Measurements from ENCODE around the gene MMS19.
"Not testable (repeated sequence)": the region's sequence is repeated elsewhere in the genome, so short reads cannot be mapped to it uniquely, and the experiment has no call there.

The MMS19 gene

DNA sequence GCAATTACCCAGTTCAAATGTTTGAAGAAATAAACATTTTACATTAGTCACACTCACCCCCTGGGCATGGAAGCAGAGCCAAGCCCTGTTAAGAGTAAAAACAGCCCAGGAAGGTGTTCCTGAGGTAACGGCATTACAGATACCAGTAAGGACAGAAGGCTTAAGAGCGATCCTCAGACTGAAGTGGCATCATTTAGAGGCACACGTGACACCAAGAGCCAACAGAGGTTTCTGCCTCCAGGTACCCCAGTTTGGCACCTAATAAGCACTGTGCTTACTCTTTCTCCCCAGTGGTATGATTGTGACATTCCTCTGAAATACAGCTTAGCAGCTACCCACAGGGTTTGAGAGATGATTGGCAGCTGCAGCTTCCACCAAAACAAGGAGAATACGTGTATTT is 17.2 kb downstream of the MMS19 start:
- Histone ChIP-seq H3K4me1 (ENCODE audit: control insufficient read depth, insufficient read depth, low read length) (peaks cover 24% of the 10 kb centered on the region), H3K27me3 (ENCODE audit: control insufficient read depth, insufficient read depth, low read length) (no peaks in the 10 kb centered on the region), H3K9me3 (ENCODE audit: control insufficient read depth, insufficient read depth, low read depth, low read length) (no peaks in the 10 kb centered on the region), H3K36me3 (ENCODE audit: control insufficient read depth, insufficient read depth, low read length) (peaks cover 65% of the 10 kb centered on the region), H3K9ac (ENCODE audit: low read length) (no peak overlapping the region), H3K27ac (ENCODE audit: low read depth, low read length) (peak overlapping the region; percentile 46; the same call in 1 of the 2 replicates), H3K4me3 (ENCODE audit: low read depth, low read length) (no peak overlapping the region)

DNA sequence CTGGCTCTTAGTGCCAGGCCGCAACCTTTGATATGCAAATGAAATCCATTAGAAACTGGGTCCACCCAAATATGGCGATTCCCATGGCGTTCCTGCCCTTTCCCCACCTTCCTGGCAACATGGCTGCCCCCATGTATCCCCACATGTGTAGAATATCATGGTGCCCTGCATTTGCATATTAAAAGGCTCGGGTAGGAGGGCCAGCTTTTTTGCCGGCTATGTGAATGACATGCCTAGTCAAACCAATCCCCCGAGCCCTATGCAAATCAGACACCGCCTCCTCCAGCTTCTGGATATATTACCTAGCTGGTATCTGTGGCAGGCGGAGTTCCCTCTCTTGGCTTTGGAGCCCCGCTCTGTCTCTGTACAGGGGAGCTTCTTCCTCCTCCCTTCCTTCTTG is 18.3 kb downstream of the MMS19 start:
- Histone ChIP-seq H3K4me3 (ENCODE audit: low read depth, low read length) (0 out of 2 replicates have a peak overlapping the region, but pooled peaks have one; percentile 17), H3K9ac (ENCODE audit: low read length) (no peak overlapping the region), H3K36me3 (ENCODE audit: control insufficient read depth, insufficient read depth, low read length) (peaks cover 67% of the 10 kb centered on the region)

DNA sequence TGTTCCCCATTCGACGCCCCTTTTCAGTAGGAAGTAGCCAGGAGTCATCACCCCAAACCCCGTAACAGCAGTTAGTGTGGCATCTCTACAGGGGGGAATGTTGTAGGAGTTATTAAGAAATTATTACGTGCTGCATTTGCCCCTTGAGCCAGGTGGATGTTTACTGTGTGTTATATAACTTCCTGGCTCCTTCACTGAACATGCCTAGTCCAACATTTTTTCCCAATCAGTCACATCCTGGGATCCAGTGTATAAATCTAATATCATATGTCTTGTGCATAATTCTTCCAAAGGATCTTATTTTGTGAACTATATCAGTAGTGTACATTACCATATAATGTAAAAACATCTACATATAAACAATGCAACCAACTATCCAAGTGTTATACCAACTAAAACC is 18.8 kb downstream of the MMS19 start:
- Histone ChIP-seq H3K4me3 (ENCODE audit: low read depth, low read length) (peak overlapping the region; percentile 17; the same call in 1 of the 2 replicates), H3K4me1 (ENCODE audit: control insufficient read depth, insufficient read depth, low read length) (peaks cover 24% of the 10 kb centered on the region), H3K36me3 (ENCODE audit: control insufficient read depth, insufficient read depth, low read length) (peaks cover 70% of the 10 kb centered on the region), H3K9ac (ENCODE audit: low read length) (peak overlapping the region; percentile 17), H3K27ac (ENCODE audit: low read depth, low read length) (peak overlapping the region; percentile 75)
- not testable (repeated sequence) for H3K9me3 ChIP-seq (ENCODE audit: control insufficient read depth, insufficient read depth, low read depth, low read length); H3K27me3 ChIP-seq (ENCODE audit: control insufficient read depth, insufficient read depth, low read length)

More for the DNA sequence above, 18.3 kb downstream of the MMS19 start:
- H3K4me1 ChIP-seq (ENCODE audit: control insufficient read depth, insufficient read depth, low read length): peaks cover 24% of the 10 kb centered on the region
- no peaks in the 10 kb centered on the region for H3K27me3 ChIP-seq (ENCODE audit: control insufficient read depth, insufficient read depth, low read length)
- H3K27ac ChIP-seq (ENCODE audit: low read depth, low read length): peak overlapping the region; percentile 75; the same call in 1 of the 2 replicates
- H3K9me3 ChIP-seq (ENCODE audit: control insufficient read depth, insufficient read depth, low read depth, low read length): no peaks in the 10 kb centered on the region

DNA sequence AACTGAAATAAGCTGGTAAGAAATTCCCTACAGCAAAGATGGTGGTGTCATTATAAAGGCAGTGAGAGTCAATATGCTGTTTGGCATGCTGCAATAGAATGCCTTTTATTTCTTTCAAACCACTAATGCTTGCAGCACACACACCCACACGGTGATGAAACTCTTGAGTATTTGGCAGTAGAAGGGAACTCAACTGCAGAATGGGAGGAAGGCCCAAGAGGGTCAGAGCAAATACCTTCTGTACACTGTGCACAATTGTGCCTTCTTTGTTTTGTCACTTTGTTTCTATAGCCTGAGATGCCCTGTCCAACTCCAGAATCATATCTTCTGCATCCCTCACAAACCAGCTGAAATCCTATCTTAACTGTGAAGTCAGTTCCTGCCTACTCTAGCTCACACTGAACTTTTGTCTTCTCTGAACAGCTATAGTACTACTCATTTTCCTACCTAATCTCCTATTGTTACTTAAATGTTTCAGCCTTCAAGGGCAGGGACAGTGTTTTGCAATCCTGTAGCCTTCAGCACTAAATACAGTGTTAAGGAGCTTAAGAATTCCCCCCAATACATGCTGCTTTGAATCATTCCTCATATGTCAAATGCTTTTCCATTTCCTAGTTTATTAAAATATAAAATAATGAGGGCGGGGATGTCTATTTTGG is 22.2 kb downstream of the MMS19 start:
- no peaks in the 10 kb centered on the region for H3K9me3 ChIP-seq (ENCODE audit: control insufficient read depth, insufficient read depth, low read depth, low read length)
- H3K27ac ChIP-seq (ENCODE audit: low read depth, low read length): no peak overlapping the region
- peaks cover 77% of the 10 kb centered on the region for H3K36me3 ChIP-seq (ENCODE audit: control insufficient read depth, insufficient read depth, low read length)
- no peaks in the 10 kb centered on the region for H3K27me3 ChIP-seq (ENCODE audit: control insufficient read depth, insufficient read depth, low read length)
- H3K4me1 ChIP-seq (ENCODE audit: control insufficient read depth, insufficient read depth, low read length): peaks cover 18% of the 10 kb centered on the region
- no peak overlapping the region for H3K9ac ChIP-seq (ENCODE audit: low read length)
- no peak overlapping the region for H3K4me3 ChIP-seq (ENCODE audit: low read depth, low read length)

DNA sequence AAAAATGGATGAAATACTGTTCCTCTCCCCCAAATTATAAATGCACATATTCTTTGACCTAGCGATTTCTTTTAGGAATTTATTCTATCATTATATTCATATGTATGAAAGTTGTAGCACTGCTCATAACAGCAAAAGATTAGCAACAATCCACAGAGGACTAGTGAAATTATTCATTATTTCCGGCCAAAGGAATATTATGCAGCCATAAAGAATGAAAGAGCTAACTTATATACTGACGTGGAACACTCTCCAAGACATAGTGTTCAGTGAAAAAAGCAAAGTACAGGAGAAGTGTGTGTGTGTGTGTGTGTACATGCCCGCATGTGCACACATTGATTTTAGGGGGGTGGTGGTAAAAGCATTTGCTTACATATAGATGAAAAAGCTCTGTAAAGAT is 23.3 kb downstream of the MMS19 start:
- Histone ChIP-seq H3K27ac (ENCODE audit: low read depth, low read length) (no peak overlapping the region), H3K9ac (ENCODE audit: low read length) (no peak overlapping the region), H3K4me1 (ENCODE audit: control insufficient read depth, insufficient read depth, low read length) (peaks cover 9% of the 10 kb centered on the region), H3K9me3 (ENCODE audit: control insufficient read depth, insufficient read depth, low read depth, low read length) (no peaks in the 10 kb centered on the region), H3K4me3 (ENCODE audit: low read depth, low read length) (no peak overlapping the region), H3K27me3 (ENCODE audit: control insufficient read depth, insufficient read depth, low read length) (no peaks in the 10 kb centered on the region), H3K36me3 (ENCODE audit: control insufficient read depth, insufficient read depth, low read length) (peaks cover 82% of the 10 kb centered on the region)

DNA sequence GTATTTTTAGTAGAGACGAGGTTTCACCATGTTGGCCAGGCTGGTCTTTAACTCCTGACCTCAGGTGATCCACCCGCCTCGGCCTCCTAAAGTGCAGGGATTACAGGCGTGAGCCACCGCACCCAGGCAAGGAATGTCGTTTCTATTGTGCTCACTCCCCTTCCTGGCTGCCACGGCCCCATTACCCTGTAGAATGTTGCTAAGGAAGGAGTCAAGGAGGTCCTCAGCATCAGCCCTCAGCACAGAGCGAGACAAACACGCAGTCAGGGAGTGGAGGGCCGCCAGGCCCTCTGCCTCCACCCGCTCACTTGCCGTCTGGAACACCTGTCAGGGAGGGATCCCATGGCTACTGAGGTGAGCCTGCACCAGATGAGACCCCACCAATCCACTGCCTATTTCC is 29.4 kb downstream of the MMS19 start:
- peaks cover 87% of the 10 kb centered on the region for H3K36me3 ChIP-seq (ENCODE audit: control insufficient read depth, insufficient read depth, low read length)
- H3K4me1 ChIP-seq (ENCODE audit: control insufficient read depth, insufficient read depth, low read length); H3K9ac ChIP-seq (ENCODE audit: low read length); H3K4me3 ChIP-seq (ENCODE audit: low read depth, low read length); H3K27me3 ChIP-seq (ENCODE audit: control insufficient read depth, insufficient read depth, low read length); H3K27ac ChIP-seq (ENCODE audit: low read depth, low read length); H3K9me3 ChIP-seq (ENCODE audit: control insufficient read depth, insufficient read depth, low read depth, low read length): not testable (repeated sequence)

DNA sequence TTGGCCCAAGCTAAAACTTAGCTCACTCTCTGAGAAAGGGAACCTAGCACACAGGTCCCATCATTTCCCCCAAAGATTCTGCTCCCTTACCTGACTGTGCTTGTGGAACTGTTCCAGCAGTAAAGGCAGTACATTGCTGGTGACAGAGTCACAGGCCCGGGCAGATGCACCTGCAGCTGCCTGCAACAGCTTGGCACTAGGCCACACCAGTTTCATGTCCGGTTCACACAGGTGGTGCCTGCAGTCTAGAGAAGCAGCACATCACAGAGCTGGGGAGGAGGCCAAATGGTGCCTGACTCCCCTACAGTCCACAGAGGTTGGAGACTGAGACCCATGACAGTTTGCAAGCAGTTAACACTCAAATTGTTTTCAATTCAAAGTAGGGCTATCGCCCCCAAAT is 30.1 kb downstream of the MMS19 start:
- H3K4me1 ChIP-seq (ENCODE audit: control insufficient read depth, insufficient read depth, low read length): no peaks in the 10 kb centered on the region
- no peak overlapping the region for H3K27ac ChIP-seq (ENCODE audit: low read depth, low read length)
- H3K36me3 ChIP-seq (ENCODE audit: control insufficient read depth, insufficient read depth, low read length): peaks cover 86% of the 10 kb centered on the region
- no peak overlapping the region for H3K9ac ChIP-seq (ENCODE audit: low read length)
- no peak overlapping the region for H3K4me3 ChIP-seq (ENCODE audit: low read depth, low read length)
- H3K9me3 ChIP-seq (ENCODE audit: control insufficient read depth, insufficient read depth, low read depth, low read length): no peaks in the 10 kb centered on the region
- no peaks in the 10 kb centered on the region for H3K27me3 ChIP-seq (ENCODE audit: control insufficient read depth, insufficient read depth, low read length)

DNA sequence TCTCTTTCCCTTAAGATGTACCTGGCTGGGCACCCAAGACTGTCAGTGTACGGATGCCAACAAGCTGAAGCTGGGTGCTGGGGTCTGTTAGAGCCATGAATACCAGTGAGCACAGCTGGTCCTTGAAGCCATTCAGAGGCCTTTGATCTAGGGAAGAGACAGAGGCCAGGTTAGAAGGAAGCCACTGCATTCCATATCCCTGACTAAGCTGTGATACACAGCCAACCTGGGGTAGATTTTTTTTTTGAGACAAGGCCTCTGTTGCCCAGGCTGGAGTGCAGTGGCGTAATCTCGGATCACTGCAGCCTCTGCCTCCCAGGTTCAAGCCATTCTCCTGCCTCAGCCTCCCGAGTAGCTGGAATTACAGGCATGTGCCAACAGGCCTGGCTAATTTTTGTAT is 31.5 kb downstream of the MMS19 start:
- Histone ChIP-seq H3K27ac (ENCODE audit: low read depth, low read length) (no peak overlapping the region), H3K36me3 (ENCODE audit: control insufficient read depth, insufficient read depth, low read length) (peaks cover 89% of the 10 kb centered on the region), H3K4me1 (ENCODE audit: control insufficient read depth, insufficient read depth, low read length) (no peaks in the 10 kb centered on the region), H3K9ac (ENCODE audit: low read length) (no peak overlapping the region), H3K4me3 (ENCODE audit: low read depth, low read length) (no peak overlapping the region), H3K9me3 (ENCODE audit: control insufficient read depth, insufficient read depth, low read depth, low read length) (no peaks in the 10 kb centered on the region), H3K27me3 (ENCODE audit: control insufficient read depth, insufficient read depth, low read length) (no peaks in the 10 kb centered on the region)

DNA sequence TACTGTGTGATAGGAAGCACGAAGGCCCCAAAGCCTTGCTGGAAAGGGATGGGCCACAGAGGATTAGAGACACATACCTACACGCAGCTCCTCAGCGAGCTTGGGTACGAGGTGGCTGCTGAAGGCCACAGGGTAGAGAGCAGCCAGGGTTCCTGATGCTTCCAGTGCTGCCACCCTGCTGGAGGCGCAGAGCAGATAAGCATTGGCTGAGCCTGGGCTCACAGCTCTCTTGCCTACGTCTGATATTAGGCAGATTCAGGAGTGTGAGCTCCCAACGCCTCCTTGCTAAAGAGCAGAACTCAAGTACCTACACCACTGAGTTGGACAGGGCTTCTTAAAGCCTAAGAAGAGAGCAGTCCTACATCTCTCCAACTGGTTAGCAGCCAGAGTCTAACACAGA is 32.2 kb downstream of the MMS19 start:
- Histone ChIP-seq H3K36me3 (ENCODE audit: control insufficient read depth, insufficient read depth, low read length) (peaks cover 96% of the 10 kb centered on the region), H3K27me3 (ENCODE audit: control insufficient read depth, insufficient read depth, low read length) (no peaks in the 10 kb centered on the region), H3K4me3 (ENCODE audit: low read depth, low read length) (no peak overlapping the region), H3K9ac (ENCODE audit: low read length) (no peak overlapping the region), H3K27ac (ENCODE audit: low read depth, low read length) (no peak overlapping the region), H3K9me3 (ENCODE audit: control insufficient read depth, insufficient read depth, low read depth, low read length) (no peaks in the 10 kb centered on the region), H3K4me1 (ENCODE audit: control insufficient read depth, insufficient read depth, low read length) (no peaks in the 10 kb centered on the region)

DNA sequence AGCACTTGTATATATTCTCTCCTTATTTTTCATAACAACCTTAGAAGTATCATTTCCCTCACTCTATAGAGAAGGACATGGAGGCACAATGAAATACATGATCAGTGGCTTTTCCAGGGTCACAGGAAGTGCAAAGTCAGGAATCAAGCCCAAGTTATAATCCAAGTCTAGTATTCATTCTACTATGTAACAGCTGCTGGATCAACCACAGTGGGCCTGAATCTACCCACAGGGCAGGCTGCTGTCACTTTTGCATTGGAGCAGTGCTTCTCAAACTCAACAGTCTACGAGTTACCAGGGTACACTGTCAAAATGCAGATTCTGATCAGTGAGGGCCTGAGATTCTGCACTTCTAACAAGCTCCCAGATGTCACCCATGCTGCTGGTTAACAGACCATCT is 34.0 kb downstream of the MMS19 start:
- no peak overlapping the region for H3K9ac ChIP-seq (ENCODE audit: low read length)
- no peaks in the 10 kb centered on the region for H3K9me3 ChIP-seq (ENCODE audit: control insufficient read depth, insufficient read depth, low read depth, low read length)
- H3K4me1 ChIP-seq (ENCODE audit: control insufficient read depth, insufficient read depth, low read length): no peaks in the 10 kb centered on the region
- no peaks in the 10 kb centered on the region for H3K27me3 ChIP-seq (ENCODE audit: control insufficient read depth, insufficient read depth, low read length)
- H3K36me3 ChIP-seq (ENCODE audit: control insufficient read depth, insufficient read depth, low read length): peaks cover 96% of the 10 kb centered on the region
- no peak overlapping the region for H3K4me3 ChIP-seq (ENCODE audit: low read depth, low read length)
- H3K27ac ChIP-seq (ENCODE audit: low read depth, low read length): no peak overlapping the region

DNA sequence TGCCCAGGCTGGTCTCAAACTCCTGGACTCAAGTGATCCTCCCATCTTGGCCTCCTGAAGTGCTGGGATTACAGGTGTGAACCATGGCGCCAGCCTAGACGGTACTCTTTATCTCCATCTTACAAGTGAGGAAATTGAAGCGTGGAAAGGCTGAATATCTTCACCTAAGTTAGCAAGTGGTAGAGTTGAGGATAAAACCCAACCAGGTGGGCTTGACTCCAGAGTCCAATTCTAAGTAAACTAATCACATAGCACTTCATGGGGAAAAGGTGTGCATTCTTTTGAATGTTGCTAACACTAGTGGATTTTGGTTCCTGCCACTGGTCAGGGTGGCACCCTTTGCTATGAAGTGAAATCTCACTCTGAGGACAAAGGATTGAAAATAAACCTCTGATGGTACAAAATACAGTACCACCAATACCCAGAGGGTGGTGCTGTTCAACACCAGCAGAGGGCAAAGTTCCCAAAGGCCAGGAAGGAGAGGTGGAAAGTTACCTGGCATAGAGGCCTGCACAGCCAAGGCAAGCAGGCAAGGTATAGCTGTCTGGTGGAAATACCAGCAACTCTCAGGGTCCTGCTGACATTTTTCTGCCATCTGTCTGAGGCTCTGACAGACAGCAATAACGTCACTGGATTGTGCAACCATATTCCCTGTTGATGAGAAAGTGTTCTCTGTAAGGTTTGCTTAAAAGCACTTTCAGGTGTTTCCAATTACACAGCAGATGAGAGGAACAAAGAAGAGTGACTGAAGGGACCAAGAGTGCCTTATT is 34.7 kb downstream of the MMS19 start:
- H3K27me3 ChIP-seq (ENCODE audit: control insufficient read depth, insufficient read depth, low read length): no peaks in the 10 kb centered on the region
- H3K9ac ChIP-seq (ENCODE audit: low read length): no peak overlapping the region
- H3K4me1 ChIP-seq (ENCODE audit: control insufficient read depth, insufficient read depth, low read length): no peaks in the 10 kb centered on the region
- H3K36me3 ChIP-seq (ENCODE audit: control insufficient read depth, insufficient read depth, low read length): peaks cover 96% of the 10 kb centered on the region
- H3K9me3 ChIP-seq (ENCODE audit: control insufficient read depth, insufficient read depth, low read depth, low read length): no peaks in the 10 kb centered on the region
- H3K4me3 ChIP-seq (ENCODE audit: low read depth, low read length): no peak overlapping the region
- H3K27ac ChIP-seq (ENCODE audit: low read depth, low read length): no peak overlapping the region

Data from HUES6 (cell line).